GM10248 (cell line): ENCODE data around the gene LAMA4.

Experiments
- CTCF ChIA-PET: fragments of 300-600 bp; sonication (Branson Sonifier 250); formaldehyde crosslinking; extraction: SDS; loops from one replicate; lab custom pipeline; 2021; ENCODE audit warnings: antibody characterized with exemption; lab: Yijun Ruan, JAX
- POLR2A ChIA-PET: fragments of 350-650 bp; sonication (Branson Sonifier 250); formaldehyde crosslinking; extraction: SDS; loops from one replicate; lab custom pipeline; 2020; ENCODE audit warnings: antibody characterized with exemption; lab: Yijun Ruan, JAX
- DNase-seq: peaks from one replicate; pipeline ENCODE4 v3.0.0; 2012; ENCODE audit errors: extremely low spot score
- CTCF ChIP-seq: IDR thresholded peaks from 2 replicates; pipeline ENCODE4 v1.5.1; 2012; ENCODE audit warnings: mild to moderate bottlenecking, low read depth; ENCODE audit errors: extremely low read depth, missing control alignments, control extremely low read depth

LAMA4 gene

GRCh38 chr6:112281821-112282615, 27.7 kb upstream of the LAMA4 start:
- POLR2A ChIA-PET = no interaction called here
- no peak for TF ChIP-seq CTCF
- DNase-seq = no peak
- CTCF ChIA-PET = interaction anchor here (0.8 to 0.9 kb wide), 2 partner anchors 9 to 13 kb away, joined by 3 read pairs; no protein-coding TSS in a partner anchor

- ChIA-PET CTCF (interaction anchor here (0.7 to 2.6 kb wide), 3 partner anchors 10 to 48 kb away, joined by 3 to 9 read pairs (median 3); no protein-coding TSS in a partner anchor), POLR2A (no interaction called here)
- no peak for TF ChIP-seq CTCF
- DNase-seq = no peak
Measured at GRCh38 chr6:112279031-112279935, 24.9 kb upstream of the LAMA4 start.

GRCh38 chr6:112275365-112275764, 21.0 kb upstream of the LAMA4 start:
- CTCF ChIA-PET = interaction anchor here (1.2 kb wide), 1 partner anchor 95 kb away, joined by 3 read pairs; no protein-coding TSS in a partner anchor
- no peak for DNase-seq
- no peak for TF ChIP-seq CTCF
- POLR2A ChIA-PET = no interaction called here

GRCh38 chr6:112274774-112275173, 20.4 kb upstream of the LAMA4 start:
- POLR2A ChIA-PET = no interaction called here
- CTCF ChIA-PET = no interaction called here

GRCh38 chr6:112272799-112273198, 18.4 kb upstream of the LAMA4 start:
- POLR2A ChIA-PET = no interaction called here
- TF ChIP-seq CTCF = no peak
- no peak for DNase-seq
- CTCF ChIA-PET = interaction anchor here (1.0 to 1.1 kb wide), 3 partner anchors 10 to 95 kb away, joined by 3 read pairs; no protein-coding TSS in a partner anchor

More at GRCh38 chr6:112274774-112275173, 20.4 kb upstream of the LAMA4 start:
- no peak for DNase-seq
- TF ChIP-seq CTCF = no peak

GRCh38 chr6:112270756-112271155, 16.4 kb upstream of the LAMA4 start:
- CTCF ChIA-PET = interaction anchor here (1.7 to 2.1 kb wide), 3 partner anchors 8 to 17 kb away, joined by 6 to 9 read pairs (median 6); no protein-coding TSS in a partner anchor
- POLR2A ChIA-PET = no interaction called here
- DNase-seq = no peak
- no peak for TF ChIP-seq CTCF
